Measurements from ENCODE around the gene KCNIP3. TPM values are rescaled to one million over a fixed set of nuclear protein-coding genes. Genes with fewer than 3 reads are reported as not detected.

Gene KCNIP3
- polyA plus RNA-seq, 1 of the 3 experiments (the other 2 are of a cell fraction), result 0.97 TPM

DNA sequence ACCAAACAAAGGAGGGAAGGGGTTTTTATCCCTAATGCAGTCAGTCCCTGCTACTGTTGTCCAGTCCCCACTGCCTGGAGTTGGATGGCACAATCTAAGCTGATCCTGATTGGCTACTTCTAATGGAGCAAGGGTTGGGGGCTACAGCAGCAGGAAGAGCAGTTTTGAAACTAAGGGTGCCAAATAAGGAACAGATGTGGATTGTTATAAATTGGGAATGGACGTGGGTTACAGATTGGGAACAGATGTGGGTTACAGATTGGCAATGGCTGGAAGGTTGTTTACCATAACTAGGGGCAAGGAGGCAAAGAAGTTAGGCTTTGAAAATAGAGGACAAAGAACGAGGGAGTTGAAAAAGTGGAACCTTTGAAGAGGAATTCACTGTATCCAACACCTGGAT is 38.9 kb upstream of the KCNIP3 start (continued):
- TF ChIP-seq, protein P1, sequence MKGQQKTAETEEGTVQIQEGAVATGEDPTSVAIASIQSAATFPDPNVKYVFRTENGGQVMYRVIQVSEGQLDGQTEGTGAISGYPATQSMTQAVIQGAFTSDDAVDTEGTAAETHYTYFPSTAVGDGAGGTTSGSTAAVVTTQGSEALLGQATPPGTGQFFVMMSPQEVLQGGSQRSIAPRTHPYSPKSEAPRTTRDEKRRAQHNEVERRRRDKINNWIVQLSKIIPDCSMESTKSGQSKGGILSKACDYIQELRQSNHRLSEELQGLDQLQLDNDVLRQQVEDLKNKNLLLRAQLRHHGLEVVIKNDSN (IDR thresholded peaks at IDR 0.05; ENCODE audit: borderline replicate concordance, low read depth), result no peak
- TF ChIP-seq RCOR1 (IDR thresholded peaks at IDR 0.05; ENCODE audit: low read length) (no peak), RAD21 (IDR thresholded peaks at IDR 0.05; ENCODE audit: low read length) (no peak), TCF12 (IDR thresholded peaks at IDR 0.05) (no peak)

- no peaks in the 10 kb centered on the region for H3K27me3 ChIP-seq (ENCODE audit: insufficient read depth)
- H3K4me2 ChIP-seq, result no peak overlapping the region
- no peaks in the 10 kb centered on the region for H3K9me2 ChIP-seq
- H3K36me3 ChIP-seq (replicated peaks in 1 of 2; ENCODE audit: control insufficient read depth in 1 of 2, insufficient read depth in 2 of 2, low read length in 1 of 2), result no peaks in the 10 kb centered on the region
- H3K4me1 ChIP-seq (ENCODE audit: control insufficient read depth in 1 of 2, insufficient read depth in 2 of 2, low read depth in 1 of 2, low read length in 1 of 2), result no peaks in the 10 kb centered on the region
- no peak overlapping the region for H3K4me3 ChIP-seq (ENCODE audit: low read depth in 2 of 2, low read length in 1 of 2)
- DNase-seq, result peak; percentile 2
- no peak overlapping the region for H3K27ac ChIP-seq (ENCODE audit: low read depth in 2 of 2, low read length in 1 of 2)
- no peaks in the 10 kb centered on the region for H4K20me1 ChIP-seq (ENCODE audit: insufficient read depth)
- WGBS (ENCODE audit: low lambda C conversion rate), result 38% methylated on average over 7 of the region's 8 CpGs
- ChIA-PET POLR2A (no interaction called here), CTCF (no interaction called here)
- no peak overlapping the region for H3K9ac ChIP-seq
- H3K9me3 ChIP-seq, result no peaks in the 10 kb centered on the region
- no peaks in the 10 kb centered on the region for H3F3A ChIP-seq (replicated peaks; ENCODE audit: insufficient read depth)
- H2AFZ ChIP-seq (ENCODE audit: low read depth), result no peak overlapping the region
- no peaks in the 10 kb centered on the region for H3K79me2 ChIP-seq (ENCODE audit: insufficient read depth)
- TF ChIP-seq TEAD4 (IDR thresholded peaks at IDR 0.05; ENCODE audit: borderline replicate concordance, insufficient read depth) (no peak), SMC3 (IDR thresholded peaks at IDR 0.05; ENCODE audit: low read depth, low read length) (no peak), NRF1 (IDR thresholded peaks at IDR 0.05; ENCODE audit: low read depth, low read length) (no peak), JUND (IDR thresholded peaks at IDR 0.05) (no peak), ELF1 (IDR thresholded peaks at IDR 0.05) (no peak), MAX (IDR thresholded peaks at IDR 0.05; ENCODE audit: low read depth) (no peak), GABPA (IDR thresholded peaks at IDR 0.05; ENCODE audit: low read depth) (no peak), USF2 (IDR thresholded peaks at IDR 0.05; ENCODE audit: borderline replicate concordance, low read depth, low read length) (no peak), FOXJ3 (CRISPR knock-in tag; IDR thresholded peaks at IDR 0.05) (no peak), NFIC (IDR thresholded peaks at IDR 0.05; ENCODE audit: borderline replicate concordance) (no peak), ZBTB33 (IDR thresholded peaks at IDR 0.05; ENCODE audit: borderline replicate concordance, low read depth) (no peak), EP300 (IDR thresholded peaks at IDR 0.05; ENCODE audit: borderline replicate concordance in 1 of 2, low read depth in 1 of 2, low read length in 1 of 2) (no peak), RXRA (IDR thresholded peaks at IDR 0.05; ENCODE audit: borderline replicate concordance, low read depth) (no peak), MXI1 (IDR thresholded peaks at IDR 0.05; ENCODE audit: low read depth, low read length) (no peak), TCF12 (IDR thresholded peaks at IDR 0.05) (no peak), CTCF (IDR thresholded peaks at IDR 0.05) (no peak)
- TF ChIP-seq, protein P2, sequence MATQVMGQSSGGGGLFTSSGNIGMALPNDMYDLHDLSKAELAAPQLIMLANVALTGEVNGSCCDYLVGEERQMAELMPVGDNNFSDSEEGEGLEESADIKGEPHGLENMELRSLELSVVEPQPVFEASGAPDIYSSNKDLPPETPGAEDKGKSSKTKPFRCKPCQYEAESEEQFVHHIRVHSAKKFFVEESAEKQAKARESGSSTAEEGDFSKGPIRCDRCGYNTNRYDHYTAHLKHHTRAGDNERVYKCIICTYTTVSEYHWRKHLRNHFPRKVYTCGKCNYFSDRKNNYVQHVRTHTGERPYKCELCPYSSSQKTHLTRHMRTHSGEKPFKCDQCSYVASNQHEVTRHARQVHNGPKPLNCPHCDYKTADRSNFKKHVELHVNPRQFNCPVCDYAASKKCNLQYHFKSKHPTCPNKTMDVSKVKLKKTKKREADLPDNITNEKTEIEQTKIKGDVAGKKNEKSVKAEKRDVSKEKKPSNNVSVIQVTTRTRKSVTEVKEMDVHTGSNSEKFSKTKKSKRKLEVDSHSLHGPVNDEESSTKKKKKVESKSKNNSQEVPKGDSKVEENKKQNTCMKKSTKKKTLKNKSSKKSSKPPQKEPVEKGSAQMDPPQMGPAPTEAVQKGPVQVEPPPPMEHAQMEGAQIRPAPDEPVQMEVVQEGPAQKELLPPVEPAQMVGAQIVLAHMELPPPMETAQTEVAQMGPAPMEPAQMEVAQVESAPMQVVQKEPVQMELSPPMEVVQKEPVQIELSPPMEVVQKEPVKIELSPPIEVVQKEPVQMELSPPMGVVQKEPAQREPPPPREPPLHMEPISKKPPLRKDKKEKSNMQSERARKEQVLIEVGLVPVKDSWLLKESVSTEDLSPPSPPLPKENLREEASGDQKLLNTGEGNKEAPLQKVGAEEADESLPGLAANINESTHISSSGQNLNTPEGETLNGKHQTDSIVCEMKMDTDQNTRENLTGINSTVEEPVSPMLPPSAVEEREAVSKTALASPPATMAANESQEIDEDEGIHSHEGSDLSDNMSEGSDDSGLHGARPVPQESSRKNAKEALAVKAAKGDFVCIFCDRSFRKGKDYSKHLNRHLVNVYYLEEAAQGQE (IDR thresholded peaks at IDR 0.05; ENCODE audit: low read depth, low read length), result no peak
- TF ChIP-seq, protein P1 (IDR thresholded peaks at IDR 0.05; ENCODE audit: borderline replicate concordance, low read depth), result no peak
Observed at GRCh38 chr2:95260028-95261023, 36.8 kb upstream of the KCNIP3 start.
